KMS-11 (cell line): Measurements from ENCODE around the gene GDF7.

Experiments used
- H2AFZ ChIP-seq: fragments of 200-600 bp; sonication (generic); 2 replicates; pipeline ENCODE4 v1.6.1; 2016; ENCODE audit warnings: antibody characterized with exemption, mixed run types, low read depth
- H3K27ac ChIP-seq: fragments of 200-600 bp; sonication (generic); 2 replicates; pipeline ENCODE4 v1.6.1; 2016; ENCODE audit warnings: mild to moderate bottlenecking, mixed run types
- H3K27me3 ChIP-seq: fragments of 200-600 bp; sonication (generic); 2 replicates; pipeline ENCODE4 v1.6.1; 2017; ENCODE audit warnings: mild to moderate bottlenecking, low read depth, mixed run types, moderate library complexity; ENCODE audit not compliant: insufficient read depth
- H3K36me3 ChIP-seq: fragments of 200-600 bp; sonication (generic); 2 replicates; pipeline ENCODE4 v1.6.1; 2017; ENCODE audit warnings: mild to moderate bottlenecking, mixed run types; ENCODE audit not compliant: insufficient read depth
- H3K4me1 ChIP-seq: fragments of 200-600 bp; sonication (generic); 2 replicates; pipeline ENCODE4 v1.6.1; 2016; ENCODE audit warnings: mild to moderate bottlenecking, low read depth, mixed run types; ENCODE audit not compliant: poor library complexity, severe bottlenecking
- H3K4me2 ChIP-seq: fragments of 200-600 bp; sonication (generic); 2 replicates; pipeline ENCODE4 v1.7.0; 2016; ENCODE audit warnings: mild to moderate bottlenecking, mixed run types
- H3K4me3 ChIP-seq: fragments of 200-600 bp; sonication (generic); IDR thresholded peaks from 2 replicates; pipeline ENCODE4 v1.6.1; 2017; ENCODE audit warnings: low read depth, low read length, mixed read lengths; ENCODE audit not compliant: insufficient read depth
- H3K79me2 ChIP-seq: fragments of 200-600 bp; sonication (generic); 2 replicates; pipeline ENCODE4 v1.6.1; 2016; ENCODE audit warnings: low read depth, mixed run types; ENCODE audit not compliant: insufficient read depth
- H3K9ac ChIP-seq: fragments of 200-600 bp; sonication (generic); 2 replicates; pipeline ENCODE4 v1.6.1; 2016; ENCODE audit warnings: mild to moderate bottlenecking, mixed run types
- H4K20me1 ChIP-seq: fragments of 200-600 bp; sonication (generic); 2 replicates; pipeline ENCODE4 v1.6.1; 2016; ENCODE audit warnings: mild to moderate bottlenecking, mixed run types; ENCODE audit not compliant: insufficient read depth
- TF ChIP-seq, protein P1 (sequence below): fragments of 200-600 bp; sonication (generic); conservative IDR thresholded peaks from 2 replicates; pipeline ENCODE4 v1.6.1; 2017; ENCODE audit warnings: low read depth, mild to moderate bottlenecking, antibody characterized with exemption, low read length, moderate library complexity, mixed read lengths

The GDF7 gene

DNA sequence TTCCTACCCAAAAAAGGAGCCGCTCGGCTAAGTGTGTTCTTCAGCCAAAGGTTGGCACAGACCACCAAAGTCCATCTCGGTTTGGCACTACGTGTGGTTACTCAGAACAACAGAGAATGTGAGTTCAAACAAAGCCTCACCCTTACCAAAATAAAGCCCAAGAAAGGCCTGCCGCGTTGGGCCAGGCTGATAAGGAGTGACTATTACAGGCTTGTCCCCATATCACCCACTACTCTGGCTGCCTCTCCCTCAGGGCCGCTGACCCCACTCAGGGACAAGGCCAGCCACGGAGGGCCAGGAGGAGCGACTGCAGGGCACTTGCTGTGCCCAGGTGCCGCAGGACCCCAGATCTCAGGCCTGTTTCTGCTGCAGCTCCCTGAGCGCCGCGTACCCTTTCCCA, 29.8 kb upstream of the GDF7 start:
- Histone ChIP-seq H3K4me3 (no peak overlapping the region), H2AFZ (no peak overlapping the region), H3K27me3 (no peaks in the 10 kb centered on the region), H3K9ac (no peak overlapping the region), H3K4me2 (no peak overlapping the region), H4K20me1 (no peaks in the 10 kb centered on the region), H3K36me3 (no peaks in the 10 kb centered on the region), H3K27ac (no peak overlapping the region), H3K79me2 (no peaks in the 10 kb centered on the region), H3K4me1 (no peaks in the 10 kb centered on the region)
- TF ChIP-seq, protein P1, sequence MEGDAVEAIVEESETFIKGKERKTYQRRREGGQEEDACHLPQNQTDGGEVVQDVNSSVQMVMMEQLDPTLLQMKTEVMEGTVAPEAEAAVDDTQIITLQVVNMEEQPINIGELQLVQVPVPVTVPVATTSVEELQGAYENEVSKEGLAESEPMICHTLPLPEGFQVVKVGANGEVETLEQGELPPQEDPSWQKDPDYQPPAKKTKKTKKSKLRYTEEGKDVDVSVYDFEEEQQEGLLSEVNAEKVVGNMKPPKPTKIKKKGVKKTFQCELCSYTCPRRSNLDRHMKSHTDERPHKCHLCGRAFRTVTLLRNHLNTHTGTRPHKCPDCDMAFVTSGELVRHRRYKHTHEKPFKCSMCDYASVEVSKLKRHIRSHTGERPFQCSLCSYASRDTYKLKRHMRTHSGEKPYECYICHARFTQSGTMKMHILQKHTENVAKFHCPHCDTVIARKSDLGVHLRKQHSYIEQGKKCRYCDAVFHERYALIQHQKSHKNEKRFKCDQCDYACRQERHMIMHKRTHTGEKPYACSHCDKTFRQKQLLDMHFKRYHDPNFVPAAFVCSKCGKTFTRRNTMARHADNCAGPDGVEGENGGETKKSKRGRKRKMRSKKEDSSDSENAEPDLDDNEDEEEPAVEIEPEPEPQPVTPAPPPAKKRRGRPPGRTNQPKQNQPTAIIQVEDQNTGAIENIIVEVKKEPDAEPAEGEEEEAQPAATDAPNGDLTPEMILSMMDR: no peak

DNA sequence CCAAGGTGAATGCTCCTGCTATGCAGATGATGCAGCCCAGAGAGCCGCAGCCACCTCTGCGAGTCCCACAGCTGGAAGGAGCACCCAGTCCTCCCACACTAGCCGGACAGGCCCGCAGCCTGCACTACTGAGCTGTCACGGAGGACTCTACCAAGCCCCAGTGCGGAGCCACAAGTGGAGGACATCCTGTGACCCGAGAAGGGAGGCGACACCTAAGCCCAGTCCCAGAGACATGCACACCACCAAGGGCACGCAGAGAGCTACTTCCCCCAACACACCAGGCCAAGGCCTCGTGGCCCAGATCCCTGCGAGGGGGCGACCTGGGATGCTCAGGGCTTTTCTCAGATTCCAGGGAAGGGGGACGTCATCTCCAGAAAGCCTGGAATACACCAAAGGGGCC, 28.9 kb upstream of the GDF7 start:
- H3K4me3 ChIP-seq: no peak overlapping the region
- no peak overlapping the region for H2AFZ ChIP-seq
- H3K36me3 ChIP-seq: no peaks in the 10 kb centered on the region
- no peak overlapping the region for H3K9ac ChIP-seq
- no peaks in the 10 kb centered on the region for H3K4me1 ChIP-seq
- TF ChIP-seq, protein P1: no peak
- no peaks in the 10 kb centered on the region for H3K79me2 ChIP-seq
- H4K20me1 ChIP-seq: no peaks in the 10 kb centered on the region
- H3K4me2 ChIP-seq: no peak overlapping the region
- no peaks in the 10 kb centered on the region for H3K27me3 ChIP-seq
- no peak overlapping the region for H3K27ac ChIP-seq

DNA sequence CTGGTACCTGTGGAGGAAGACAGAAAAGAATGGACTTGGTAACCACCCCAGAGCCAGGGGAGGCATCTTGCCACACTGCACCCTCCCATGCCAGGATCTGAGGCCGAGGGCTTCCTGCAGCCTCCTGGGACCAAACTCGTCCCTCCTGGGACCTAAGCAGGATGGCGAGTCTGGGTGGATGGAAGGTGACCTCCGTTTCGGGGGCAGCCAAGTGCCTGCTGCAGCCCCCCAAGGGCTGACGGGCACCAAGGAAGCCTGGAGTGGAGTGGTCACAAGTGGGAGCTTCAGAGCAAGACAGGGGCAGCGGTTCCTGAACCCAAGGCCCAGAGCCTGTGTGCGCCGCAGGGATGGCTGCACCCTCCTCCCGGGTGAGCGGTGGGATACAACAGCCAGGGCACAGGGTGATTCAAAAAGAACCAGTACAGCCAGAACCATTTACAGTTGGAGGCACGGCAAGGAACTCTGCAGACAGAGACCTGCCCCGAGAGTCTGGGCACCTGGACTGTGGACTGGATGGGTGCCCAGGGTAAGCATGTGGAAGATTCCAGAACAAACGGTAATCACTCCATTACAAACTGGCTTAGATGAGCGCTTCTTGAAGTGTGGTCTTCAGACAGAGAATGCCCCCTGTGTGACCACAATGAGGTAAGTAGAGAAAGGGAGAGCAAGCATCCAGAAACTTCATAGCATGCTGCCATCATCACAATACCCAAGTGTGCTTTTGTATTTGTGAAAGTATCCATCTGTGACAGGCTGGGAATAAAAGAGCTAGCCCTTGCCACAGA, 28.1 kb upstream of the GDF7 start:
- H3K27me3 ChIP-seq: no peaks in the 10 kb centered on the region
- H3K4me2 ChIP-seq: no peak overlapping the region
- no peaks in the 10 kb centered on the region for H4K20me1 ChIP-seq
- H3K79me2 ChIP-seq: no peaks in the 10 kb centered on the region
- no peaks in the 10 kb centered on the region for H3K36me3 ChIP-seq
- H2AFZ ChIP-seq: no peak overlapping the region
- H3K4me3 ChIP-seq: no peak overlapping the region
- no peak overlapping the region for H3K9ac ChIP-seq
- H3K27ac ChIP-seq: no peak overlapping the region
- TF ChIP-seq, protein P1: no peak
- H3K4me1 ChIP-seq: no peaks in the 10 kb centered on the region

DNA sequence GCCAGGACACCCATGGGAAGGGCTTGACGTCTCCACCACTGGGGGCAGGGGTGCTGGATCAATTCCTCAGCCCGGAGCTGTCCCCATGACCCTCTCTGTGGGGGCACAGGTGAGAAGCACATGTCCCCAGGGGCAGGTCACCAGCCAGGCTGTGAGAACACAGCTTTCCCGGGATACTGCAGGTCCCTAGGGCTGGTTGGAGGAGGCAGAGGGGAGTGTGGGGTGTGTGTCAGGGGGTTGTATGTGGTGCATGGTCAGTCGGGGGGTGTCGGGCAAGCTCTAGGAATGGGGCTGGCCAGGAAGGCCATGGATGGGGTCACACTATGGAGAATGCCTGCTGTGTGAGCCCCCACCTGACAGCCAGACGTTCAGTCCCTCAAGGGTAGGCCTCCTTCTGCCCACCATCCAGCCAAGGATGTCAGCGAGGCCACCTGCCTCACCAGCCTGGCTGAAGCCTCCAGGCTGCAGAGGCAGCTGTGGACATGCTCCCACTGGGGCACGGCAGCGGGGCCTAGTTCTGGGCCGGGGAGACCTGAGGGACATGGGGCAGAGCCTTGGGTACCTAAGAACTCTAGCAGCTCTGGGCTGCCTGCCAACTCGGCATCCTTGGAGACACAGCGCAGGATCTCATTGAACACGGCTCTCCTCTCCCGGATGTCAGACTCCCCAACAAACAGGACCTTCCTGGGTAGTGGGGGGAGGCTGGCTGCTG, 26.4 kb upstream of the GDF7 start:
- no peak overlapping the region for H3K4me2 ChIP-seq
- no peaks in the 10 kb centered on the region for H4K20me1 ChIP-seq
- no peaks in the 10 kb centered on the region for H3K79me2 ChIP-seq
- H3K9ac ChIP-seq: no peak overlapping the region
- H3K4me3 ChIP-seq: no peak overlapping the region
- H3K27me3 ChIP-seq: no peaks in the 10 kb centered on the region
- TF ChIP-seq, protein P1: no peak
- H3K27ac ChIP-seq: no peak overlapping the region
- no peak overlapping the region for H2AFZ ChIP-seq
- no peaks in the 10 kb centered on the region for H3K4me1 ChIP-seq
- no peaks in the 10 kb centered on the region for H3K36me3 ChIP-seq
